Pancreas (tissue), 10 donors: ENCODE measurements around the gene PTPRR. TPM values are rescaled to one million over a fixed set of nuclear protein-coding genes. Genes with fewer than 3 reads are reported as not detected.

ENCODE experiments used
- ATAC-seq, 4 donors: fragments of 200-7000 bp; cut with Tn5 transposase; one replicate each; pipeline versions ENCODE4 v1.8.0 to v1.9.1; 2020; ENCODE audit warnings: mild to moderate bottlenecking in 4 of 4, moderate library complexity in 4 of 4
- DNase-seq, 6 donors: peaks; one replicate each; pipeline ENCODE4 v3.0.0-alpha.2; 2020
- FAIRE-seq: peaks from 2 replicates; lab custom pipeline; 2012; peaks lifted over from hg19 to GRCh38; lab: Jason Lieb, UNC
- H3K27ac ChIP-seq, 4 donors: fragments of 200-600 bp; sonication (generic); 1 replicate in 3 of 4; 2 replicates in 1 of 4; pipeline versions ENCODE4 v1.5.0 to v1.8.0; 2020
- H3K27me3 ChIP-seq, 4 donors: fragments of 200-600 bp; one replicate each; pipeline ENCODE4 v1.8.0; 2021
- H3K36me3 ChIP-seq, 3 donors: fragments of 200-600 bp; sonication (generic) in 1 of 3; one replicate each; pipeline versions ENCODE4 v1.5.0 to v1.8.0; 2020 to 2021
- H3K4me1 ChIP-seq, 3 donors: fragments of 200-600 bp; one replicate each; pipeline ENCODE4 v1.8.0; 2021
- H3K4me3 ChIP-seq, 4 donors: fragments of 200-600 bp; sonication (generic) in 2 of 4; one replicate each; pipeline versions ENCODE4 v1.5.0 to v1.8.0; 2020 to 2021
- H3K9me3 ChIP-seq, 4 donors: fragments of 200-600 bp; one replicate each; pipeline ENCODE4 v1.8.0; 2021
- CTCF ChIP-seq, 4 donors: fragments of 200-600 bp; sonication (generic) in 3 of 4; IDR thresholded peaks; one replicate each; pipeline versions ENCODE4 v1.5.0 to v1.8.0; 2021; ENCODE audit warnings: antibody characterized with exemption in 4 of 4
- WGBS, 2 donors: extraction: QIAGEN DNeasy Blood & Tissue Kit; methylation state at CpG; one replicate each; pipeline ENCODE4 v1.1.7; 2013; 5-methylcytosine and 5-hydroxymethylcytosine counted together
- intact Hi-C, 3 donors: fragments of 100-400 bp; cut with DNase I; formaldehyde crosslinking; loops; one replicate each; pipeline versions ENCODE4 v1.11.1 to v1.14.2; 2022
- polyA plus RNA-seq, 2 donors: library from polyadenylated mRNA; stranded (reverse); fragments of 200-250 nt; gene quantifications; one replicate each; pipeline ENCODE4 v1.2.3, GENCODE V29; 2013
- total RNA-seq, 6 donors: library from RNA; stranded (reverse); fragmentation: NEBNext Ultra II Directional in 4 of 6; extraction: Animal tissue kit (Norgen Biotek cat#: 25700) in 4 of 6; gene quantifications; one replicate each; pipeline versions ENCODE4 v1.2.1 to v1.2.4, GENCODE V29; 2021 to 2023
- donor health status: healthy with polysubstance abuse.
- donor health status: DM: no; HTN: no; CAD: no; lungs with moderate emphysema.
- donor health status: DM: no; HTN: no; CAD: no.
- donor health status: control.
- donor health status: control.
- donor health status: Bipolar disorder and iron deficiency.
- donor health status: DM: yes; HTN: yes; CAD: no.
- donor health status: DM: no; HTN: no; CAD: no.
- donor health status: DM: no; HTN: no; CAD: no.
- donor health status: DM: yes; HTN: yes; CAD: no.

Gene PTPRR
- total and polyA plus RNA-seq, 8 donors: 0.14 to 0.72 (median 0.23) TPM; not detected in 3

GRCh38 chr12:70880744-70881143 lies 39.8 kb downstream of the PTPRR start:
- intact Hi-C loops: no loop called here
- Histone ChIP-seq H3K27me3 (no peaks in the 10 kb centered on the region), H3K9me3 (no peaks in the 10 kb centered on the region), H3K36me3 (no peaks in the 10 kb centered on the region), H3K4me1 (no peaks in the 10 kb centered on the region), H3K27ac (no peak overlapping the region), H3K4me3 (no peak overlapping the region)
- FAIRE-seq: no peak
- WGBS, 2 donors: 87 to 96% methylated on average over 1 of the region's 1 CpG
- TF ChIP-seq CTCF (IDR thresholded peaks at IDR 0.05): no peak
- no peak for ATAC-seq
- no peak for DNase-seq

GRCh38 chr12:70876952-70877351 lies 43.6 kb downstream of the PTPRR start:
- no peak overlapping the region for H3K4me3 ChIP-seq
- 39 to 40% methylated on average over 3 of the region's 3 CpGs for WGBS, 2 donors

GRCh38 chr12:70875628-70876027 lies 44.9 kb downstream of the PTPRR start:
- Histone ChIP-seq H3K27me3 (no peaks in the 10 kb centered on the region), H3K4me3 (no peak overlapping the region), H3K4me1 (no peaks in the 10 kb centered on the region), H3K9me3 (no peaks in the 10 kb centered on the region), H3K27ac (no peak overlapping the region), H3K36me3 (no peaks in the 10 kb centered on the region)
- intact Hi-C loops: no loop called here
- no peak for TF ChIP-seq CTCF (IDR thresholded peaks at IDR 0.05)
- FAIRE-seq: no peak
- no peak for DNase-seq
- no peak for ATAC-seq

More at GRCh38 chr12:70876952-70877351, 43.6 kb downstream of the PTPRR start:
- Histone ChIP-seq H3K9me3 (no peaks in the 10 kb centered on the region), H3K4me1 (no peaks in the 10 kb centered on the region), H3K36me3 (no peaks in the 10 kb centered on the region), H3K27ac (no peak overlapping the region), H3K27me3 (no peaks in the 10 kb centered on the region)
- TF ChIP-seq CTCF (IDR thresholded peaks at IDR 0.05): no peak
- ATAC-seq: no peak
- no peak for FAIRE-seq
- intact Hi-C loops: no loop called here
- DNase-seq: no peak

- FAIRE-seq (no peak), DNase-seq (no peak), ATAC-seq (no peak)
- Histone ChIP-seq H3K36me3 (no peaks in the 10 kb centered on the region), H3K27me3 (no peaks in the 10 kb centered on the region), H3K9me3 (no peaks in the 10 kb centered on the region), H3K4me1 (no peaks in the 10 kb centered on the region), H3K27ac (no peak overlapping the region), H3K4me3 (no peak overlapping the region)
- no peak for TF ChIP-seq CTCF (IDR thresholded peaks at IDR 0.05)
- WGBS, 2 donors: 63 to 65% methylated on average over 3 of the region's 3 CpGs
- intact Hi-C loops: no loop called here
These were observed 65.5 kb downstream of the PTPRR start for GRCh38 chr12:70854881-70855568.

GRCh38 chr12:70854138-70854537 lies 66.4 kb downstream of the PTPRR start:
- ATAC-seq (peak in 1 of 4 donors; percentile 16), DNase-seq (no peak), FAIRE-seq (no peak)
- Histone ChIP-seq H3K27me3 (no peaks in the 10 kb centered on the region), H3K27ac (no peak overlapping the region), H3K4me3 (no peak overlapping the region), H3K9me3 (no peaks in the 10 kb centered on the region), H3K4me1 (no peaks in the 10 kb centered on the region), H3K36me3 (no peaks in the 10 kb centered on the region)
- intact Hi-C loops: no loop called here
- no peak for TF ChIP-seq CTCF (IDR thresholded peaks at IDR 0.05)
- 40 to 42% methylated on average over 3 of the region's 3 CpGs for WGBS, 2 donors
